HEK293 (cell line): ENCODE measurements around the gene BCL2.

ENCODE experiments used
- CTCF ChIA-PET: fragments of 350-600 bp; formaldehyde crosslinking; extraction: SDS; loops from one replicate; lab custom pipeline; 2021; ENCODE audit warnings: antibody characterized with exemption; lab: Yijun Ruan, JAX
- POLR2A ChIA-PET: fragments of 300-600 bp; formaldehyde crosslinking; extraction: SDS; loops from one replicate; lab custom pipeline; 2020; ENCODE audit warnings: antibody characterized with exemption, inconsistent platforms; lab: Yijun Ruan, JAX
- H3K27ac ChIP-seq: fragments of 200-500 bp; sonication (Bioruptor generic); 2 replicates; pipeline ENCODE4 v1.5.1; 2014; ENCODE audit warnings: low read depth, low read length, control low read depth, inconsistent platforms; ENCODE audit errors: extremely low read depth
- H3K36me3 ChIP-seq, 2 experiments: fragments of 200-500 bp in 1 of 2; sonication (Bioruptor generic) in 1 of 2; 1 replicate in 1 of 2; 2 replicates in 1 of 2; pipeline ENCODE4 v1.5.1; 2014 to 2017; ENCODE audit warnings: inconsistent platforms in 2 of 2, low read length in 2 of 2; ENCODE audit not compliant: control insufficient read depth in 2 of 2, insufficient read depth in 1 of 2
- H3K4me1 ChIP-seq: fragments of 200-500 bp; sonication (Bioruptor generic); 2 replicates; pipeline ENCODE4 v1.5.1; 2014; ENCODE audit warnings: mild to moderate bottlenecking, low read length, inconsistent platforms; ENCODE audit not compliant: control insufficient read depth, insufficient read depth
- H3K4me3 ChIP-seq: 2 replicates; pipeline ENCODE4 v1.5.1; 2011; ENCODE audit warnings: low read depth, mild to moderate bottlenecking, control low read depth, low read length, moderate library complexity
- H3K9me3 ChIP-seq: fragments of 200-500 bp; sonication (Bioruptor generic); 2 replicates; pipeline ENCODE4 v1.5.1; 2014; ENCODE audit warnings: low read depth, low read length, inconsistent platforms; ENCODE audit not compliant: control insufficient read depth, insufficient read depth
- EGR2 ChIP-seq: fragments of 450-650 bp; formaldehyde crosslinking; IDR thresholded peaks from 2 replicates; pipeline ENCODE4 v1.5.1; 2016; ENCODE audit warnings: low read depth, missing biosample characterization, missing genetic modification characterization
- KLF7 ChIP-seq: fragments of 450-650 bp; formaldehyde crosslinking; IDR thresholded peaks from 2 replicates; pipeline ENCODE4 v1.5.1; 2016; ENCODE audit warnings: missing biosample characterization, missing genetic modification characterization, borderline replicate concordance
- KLF9 ChIP-seq: fragments of 450-650 bp; formaldehyde crosslinking; IDR thresholded peaks from 2 replicates; pipeline ENCODE4 v1.5.1; 2016; ENCODE audit warnings: missing biosample characterization, missing genetic modification characterization, low read depth
- SALL2 ChIP-seq: fragments of 450-650 bp; formaldehyde crosslinking; IDR thresholded peaks from 2 replicates; pipeline ENCODE4 v1.5.0; 2017; ENCODE audit warnings: missing biosample characterization, mild to moderate bottlenecking, missing genetic modification characterization, borderline replicate concordance
- SETDB1 ChIP-seq: IDR thresholded peaks from one replicate; pipeline ENCODE4 v1.6.1; 2017; ENCODE audit warnings: mild to moderate bottlenecking, low read length, moderate library complexity, mixed read lengths; ENCODE audit not compliant: insufficient read length
- YY2 ChIP-seq: fragments of 450-650 bp; formaldehyde crosslinking; IDR thresholded peaks from 2 replicates; pipeline ENCODE4 v1.5.1; 2016; ENCODE audit warnings: missing biosample characterization, missing genetic modification characterization
- ZFP3 ChIP-seq: fragments of 450-650 bp; formaldehyde crosslinking; IDR thresholded peaks from 2 replicates; pipeline ENCODE4 v1.5.1; 2016; ENCODE audit warnings: low read depth, missing biosample characterization, missing genetic modification characterization
- ZFP41 ChIP-seq: fragments of 450-650 bp; formaldehyde crosslinking; IDR thresholded peaks from 2 replicates; pipeline ENCODE4 v1.5.1; 2016; ENCODE audit warnings: missing biosample characterization, missing genetic modification characterization, borderline replicate concordance
- ZNF10 ChIP-seq: fragments of 450-650 bp; formaldehyde crosslinking; IDR thresholded peaks from 2 replicates; pipeline ENCODE4 v1.5.1; 2017; ENCODE audit warnings: missing biosample characterization, missing genetic modification characterization
- ZNF132 ChIP-seq: fragments of 450-650 bp; formaldehyde crosslinking; IDR thresholded peaks from 2 replicates; pipeline ENCODE4 v1.5.1; 2017; ENCODE audit warnings: missing biosample characterization, missing genetic modification characterization, borderline replicate concordance
- ZNF184 ChIP-seq: fragments of 450-650 bp; IDR thresholded peaks from 2 replicates; pipeline ENCODE4 v1.5.1; 2018; ENCODE audit warnings: missing biosample characterization, mild to moderate bottlenecking, missing genetic modification characterization
- ZNF211 ChIP-seq: fragments of 450-650 bp; formaldehyde crosslinking; IDR thresholded peaks from 2 replicates; pipeline ENCODE4 v1.5.1; 2016; ENCODE audit warnings: low read depth, missing biosample characterization, missing genetic modification characterization
- ZNF23 ChIP-seq: fragments of 450-650 bp; formaldehyde crosslinking; IDR thresholded peaks from 2 replicates; pipeline ENCODE4 v1.5.1; 2016; ENCODE audit warnings: missing biosample characterization, missing genetic modification characterization, borderline replicate concordance
- ZNF24 ChIP-seq: fragments of 450-650 bp; formaldehyde crosslinking; IDR thresholded peaks from 2 replicates; pipeline ENCODE4 v1.5.1; 2016; ENCODE audit warnings: missing biosample characterization, missing genetic modification characterization
- ZNF26 ChIP-seq: fragments of 450-650 bp; formaldehyde crosslinking; IDR thresholded peaks from 2 replicates; pipeline ENCODE4 v1.5.1; 2016; ENCODE audit warnings: missing biosample characterization, missing genetic modification characterization
- ZNF37A ChIP-seq: fragments of 450-650 bp; IDR thresholded peaks from 2 replicates; pipeline ENCODE4 v1.5.1; 2018; ENCODE audit warnings: missing biosample characterization, missing genetic modification characterization
- ZNF416 ChIP-seq: fragments of 450-650 bp; formaldehyde crosslinking; IDR thresholded peaks from 2 replicates; pipeline ENCODE4 v1.5.1; 2016; ENCODE audit warnings: missing biosample characterization, missing genetic modification characterization
- ZNF426 ChIP-seq: fragments of 450-650 bp; formaldehyde crosslinking; IDR thresholded peaks from 2 replicates; pipeline ENCODE4 v1.5.1; 2017; ENCODE audit warnings: missing biosample characterization, missing genetic modification characterization, mild to moderate bottlenecking, inconsistent platforms, moderate library complexity
- ZNF629 ChIP-seq: fragments of 450-650 bp; formaldehyde crosslinking; IDR thresholded peaks from 2 replicates; pipeline ENCODE4 v1.5.1; 2017; ENCODE audit warnings: missing biosample characterization, missing genetic modification characterization
- ZNF660 ChIP-seq: fragments of 450-650 bp; IDR thresholded peaks from 2 replicates; pipeline ENCODE4 v1.5.1; 2018; ENCODE audit warnings: missing biosample characterization, mild to moderate bottlenecking, missing genetic modification characterization
- ZNF670 ChIP-seq: fragments of 450-650 bp; formaldehyde crosslinking; IDR thresholded peaks from 2 replicates; pipeline ENCODE4 v1.5.1; 2016; ENCODE audit warnings: missing biosample characterization, missing genetic modification characterization, low read depth
- ZNF791 ChIP-seq: fragments of 450-650 bp; formaldehyde crosslinking; IDR thresholded peaks from 2 replicates; pipeline ENCODE4 v1.5.1; 2016; ENCODE audit warnings: missing biosample characterization, missing genetic modification characterization
- TF ChIP-seq, protein P1 (sequence below): fragments of 450-650 bp; formaldehyde crosslinking; IDR thresholded peaks from 2 replicates; pipeline ENCODE4 v1.5.1; 2016; ENCODE audit warnings: missing biosample characterization, missing genetic modification characterization, low read depth
- TF ChIP-seq, protein P2 (sequence below): fragments of 450-650 bp; formaldehyde crosslinking; IDR thresholded peaks from 2 replicates; pipeline ENCODE4 v1.5.1; 2016; ENCODE audit warnings: missing biosample characterization, missing genetic modification characterization

The BCL2 gene

DNA sequence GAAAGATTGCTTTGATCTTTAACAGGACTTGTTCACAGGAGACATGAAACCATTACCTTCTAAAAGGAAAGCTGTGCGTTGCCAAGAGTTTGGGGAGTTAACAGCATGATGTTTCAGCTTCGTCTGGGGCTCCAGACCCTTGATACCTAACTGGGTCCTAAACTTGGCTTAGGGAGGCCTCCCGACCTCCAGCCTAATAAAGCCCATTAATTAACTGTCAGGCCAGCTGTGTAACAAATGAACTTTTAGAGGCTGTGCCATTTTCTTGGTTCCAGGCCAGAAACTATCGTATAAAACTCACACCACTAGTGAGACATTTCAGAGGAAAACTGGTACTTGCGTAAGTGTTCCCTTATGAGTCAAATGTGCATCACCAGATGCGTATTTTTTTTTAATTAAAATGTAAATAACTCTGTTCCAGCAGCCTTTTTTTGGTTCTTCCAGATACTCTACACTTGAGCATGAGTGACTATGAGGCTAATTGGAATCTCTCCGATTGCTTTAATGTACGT is 236.5 kb downstream of the BCL2 start:
- Histone ChIP-seq H3K36me3 (no peaks in the 10 kb centered on the region), H3K4me3 (no peak overlapping the region), H3K9me3 (no peaks in the 10 kb centered on the region; the same call in 1 of the 2 replicates), H3K4me1 (no peaks in the 10 kb centered on the region)
- TF ChIP-seq SALL2 (tag by site-specific recombination) (no peak), ZNF24 (no peak), KLF9 (tag by site-specific recombination) (no peak), ZFP3 (no peak), ZNF660 (tag by site-specific recombination) (no peak), ZNF791 (no peak), ZNF23 (tag by site-specific recombination) (no peak), ZNF37A (tag by site-specific recombination) (no peak)
- TF ChIP-seq, all 188 proteins: peak for 0
- ChIA-PET POLR2A (no interaction called here), CTCF (interaction anchor here (0.7 kb wide), 1 partner anchor 424 kb away, joined by 3 read pairs; no protein-coding TSS in a partner anchor)
- no peak overlapping the region for H3K27ac ChIP-seq

DNA sequence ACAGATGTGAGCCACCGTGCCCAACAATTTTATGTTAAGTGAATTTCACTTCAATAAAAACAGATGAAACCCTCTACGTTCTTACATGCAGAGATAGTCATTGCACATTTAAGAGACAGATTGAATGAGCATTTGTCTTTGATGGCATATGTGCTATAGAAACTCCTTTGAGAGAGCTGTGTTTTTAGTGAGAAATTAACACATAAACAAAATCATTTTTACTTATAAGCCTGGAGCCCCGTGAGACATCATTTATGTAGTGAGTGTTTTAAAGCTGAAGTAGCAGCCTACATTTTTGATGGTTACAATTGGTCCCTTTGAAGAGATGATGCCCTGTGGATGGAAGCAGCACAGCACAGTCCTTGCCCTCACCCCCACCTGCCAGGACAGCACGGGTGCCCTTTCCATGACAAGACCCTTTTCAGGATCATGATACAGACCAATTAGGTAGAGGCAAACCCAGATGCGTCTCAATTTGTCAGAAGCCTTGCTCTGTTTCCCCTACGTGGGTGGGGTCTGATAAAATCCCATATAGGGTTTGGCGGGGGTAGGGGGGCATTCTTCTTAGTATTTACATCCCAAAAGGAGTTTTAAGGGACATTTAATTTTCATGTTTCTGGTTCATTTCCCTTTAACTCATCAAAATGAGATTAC is 237.1 kb downstream of the BCL2 start:
- no peak for TF ChIP-seq ZNF10 (tag by site-specific recombination)
- TF ChIP-seq ZNF211 (tag by site-specific recombination), result no peak
- TF ChIP-seq ZFP41 (tag by site-specific recombination), result no peak
- no peaks in the 10 kb centered on the region; the same call in 1 of the 2 replicates for H3K9me3 ChIP-seq
- no peak overlapping the region for H3K4me3 ChIP-seq
- CTCF ChIA-PET, result interaction anchor here (0.7 to 1.1 kb wide), 2 partner anchors 60 to 425 kb away, joined by 3 read pairs; no protein-coding TSS in a partner anchor
- H3K4me1 ChIP-seq, result no peaks in the 10 kb centered on the region
- H3K27ac ChIP-seq, result no peak overlapping the region
- no peaks in the 10 kb centered on the region for H3K36me3 ChIP-seq
- POLR2A ChIA-PET, result no interaction called here

- H3K4me3 ChIP-seq, result no peak overlapping the region
- no peaks in the 10 kb centered on the region for H3K4me1 ChIP-seq
- no peaks in the 10 kb centered on the region; the same call in 1 of the 2 replicates for H3K9me3 ChIP-seq
- no peaks in the 10 kb centered on the region for H3K36me3 ChIP-seq
- CTCF ChIA-PET, result no interaction called here
- POLR2A ChIA-PET, result no interaction called here
- no peak for TF ChIP-seq YY2 (tag by site-specific recombination)
- TF ChIP-seq, protein P1, sequence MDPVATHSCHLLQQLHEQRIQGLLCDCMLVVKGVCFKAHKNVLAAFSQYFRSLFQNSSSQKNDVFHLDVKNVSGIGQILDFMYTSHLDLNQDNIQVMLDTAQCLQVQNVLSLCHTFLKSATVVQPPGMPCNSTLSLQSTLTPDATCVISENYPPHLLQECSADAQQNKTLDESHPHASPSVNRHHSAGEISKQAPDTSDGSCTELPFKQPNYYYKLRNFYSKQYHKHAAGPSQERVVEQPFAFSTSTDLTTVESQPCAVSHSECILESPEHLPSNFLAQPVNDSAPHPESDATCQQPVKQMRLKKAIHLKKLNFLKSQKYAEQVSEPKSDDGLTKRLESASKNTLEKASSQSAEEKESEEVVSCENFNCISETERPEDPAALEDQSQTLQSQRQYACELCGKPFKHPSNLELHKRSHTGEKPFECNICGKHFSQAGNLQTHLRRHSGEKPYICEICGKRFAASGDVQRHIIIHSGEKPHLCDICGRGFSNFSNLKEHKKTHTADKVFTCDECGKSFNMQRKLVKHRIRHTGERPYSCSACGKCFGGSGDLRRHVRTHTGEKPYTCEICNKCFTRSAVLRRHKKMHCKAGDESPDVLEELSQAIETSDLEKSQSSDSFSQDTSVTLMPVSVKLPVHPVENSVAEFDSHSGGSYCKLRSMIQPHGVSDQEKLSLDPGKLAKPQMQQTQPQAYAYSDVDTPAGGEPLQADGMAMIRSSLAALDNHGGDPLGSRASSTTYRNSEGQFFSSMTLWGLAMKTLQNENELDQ (tag by site-specific recombination), result no peak
- no peak for TF ChIP-seq ZNF184 (tag by site-specific recombination)
- no peak for TF ChIP-seq SETDB1
- no peak for TF ChIP-seq KLF7 (tag by site-specific recombination)
- TF ChIP-seq ZNF670, result no peak
- TF ChIP-seq ZNF26 (tag by site-specific recombination), result no peak
- TF ChIP-seq ZNF416 (tag by site-specific recombination), result no peak
- no peak for TF ChIP-seq ZNF426 (tag by site-specific recombination)
- TF ChIP-seq, protein P2, sequence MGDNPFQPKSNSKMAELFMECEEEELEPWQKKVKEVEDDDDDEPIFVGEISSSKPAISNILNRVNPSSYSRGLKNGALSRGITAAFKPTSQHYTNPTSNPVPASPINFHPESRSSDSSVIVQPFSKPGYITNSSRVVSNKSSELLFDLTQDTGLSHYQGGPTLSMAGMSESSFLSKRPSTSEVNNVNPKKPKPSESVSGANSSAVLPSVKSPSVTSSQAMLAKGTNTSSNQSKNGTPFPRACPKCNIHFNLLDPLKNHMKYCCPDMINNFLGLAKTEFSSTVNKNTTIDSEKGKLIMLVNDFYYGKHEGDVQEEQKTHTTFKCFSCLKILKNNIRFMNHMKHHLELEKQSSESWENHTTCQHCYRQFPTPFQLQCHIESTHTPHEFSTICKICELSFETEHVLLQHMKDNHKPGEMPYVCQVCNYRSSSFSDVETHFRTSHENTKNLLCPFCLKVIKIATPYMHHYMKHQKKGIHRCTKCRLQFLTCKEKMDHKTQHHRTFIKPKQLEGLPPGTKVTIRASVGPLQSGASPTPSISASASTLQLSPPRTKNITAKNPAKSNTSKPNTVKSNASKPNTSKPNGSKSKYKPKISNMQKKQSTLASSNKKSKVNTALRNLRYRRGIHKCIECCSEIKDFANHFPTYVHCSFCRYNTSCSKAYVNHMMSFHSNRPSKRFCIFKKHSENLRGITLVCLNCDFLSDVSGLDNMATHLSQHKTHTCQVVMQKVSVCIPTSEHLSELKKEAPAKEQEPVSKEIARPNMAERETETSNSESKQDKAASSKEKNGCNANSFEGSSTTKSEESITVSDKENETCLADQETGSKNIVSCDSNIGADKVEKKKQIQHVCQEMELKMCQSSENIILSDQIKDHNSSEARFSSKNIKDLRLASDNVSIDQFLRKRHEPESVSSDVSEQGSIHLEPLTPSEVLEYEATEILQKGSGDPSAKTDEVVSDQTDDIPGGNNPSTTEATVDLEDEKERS (tag by site-specific recombination), result no peak
- TF ChIP-seq ZNF132 (tag by site-specific recombination), result no peak
- TF ChIP-seq EGR2 (tag by site-specific recombination), result no peak
- no peak for TF ChIP-seq ZNF629 (tag by site-specific recombination)
- H3K27ac ChIP-seq, result no peak overlapping the region
Observed at GRCh38 chr18:63079114-63079513, 240.5 kb downstream of the BCL2 start.
